ENCODE data around the gene POLN.

- TF ChIP-seq POLR2AphosphoS5 (IDR thresholded peaks at IDR 0.05; ENCODE audit: borderline replicate concordance, low read depth, low read length) (no peak), EZH2 (IDR thresholded peaks at IDR 0.05) (no peak), FOXP2 (optimal IDR thresholded peaks at IDR 0.05; ENCODE audit: control extremely low read depth, extremely low read length, insufficient read depth) (no peak)
Observed at GRCh38 chr4:2251073-2251794, 9.3 kb upstream of the POLN start.

All from SK-N-MC (cell line).